NT2/D1 (cell line): Measurements from ENCODE around the gene ARHGAP33.

Experiments used
- SUZ12 ChIP-seq: IDR thresholded peaks from 2 replicates; pipeline ENCODE4 v1.6.1; 2011; ENCODE audit not compliant: insufficient read length, insufficient read depth; ENCODE audit errors: extremely low read depth
- YY1 ChIP-seq: IDR thresholded peaks from 2 replicates; pipeline ENCODE4 v1.6.1; 2011; ENCODE audit not compliant: insufficient read length, insufficient read depth
- ZNF274 ChIP-seq: IDR thresholded peaks from 2 replicates; pipeline ENCODE4 v1.6.1; 2011; ENCODE audit warnings: mild to moderate bottlenecking, low read depth, low read length

GRCh38 chr19:35739275-35740107 is 35.9 kb upstream of the ARHGAP33 start:
- TF ChIP-seq YY1 (no peak), ZNF274 (no peak), SUZ12 (no peak)
